GM12878 (cell line): ENCODE measurements around the gene PLA2G3.

Experiments
- CEBPB ChIP-seq, 2 experiments: fragments of 150-350 bp in 1 of 2; IDR thresholded peaks; 2 replicates each; pipeline ENCODE4 v1.6.1; 2012 to 2014; ENCODE audit warnings: low read depth in 2 of 2, low read length in 2 of 2, borderline replicate concordance in 1 of 2, inconsistent platforms in 1 of 2
- EP300 ChIP-seq, 2 experiments: fragments of 150-350 bp in 1 of 2; IDR thresholded peaks; 2 replicates each; pipeline ENCODE4 v1.6.1; 2011 to 2012; ENCODE audit warnings: low read depth in 2 of 2, low read length in 2 of 2, borderline replicate concordance in 1 of 2, improper control_type of control experiment in 1 of 2, inconsistent platforms in 1 of 2; ENCODE audit not compliant: control insufficient read depth in 1 of 2
- EZH2 ChIP-seq: IDR thresholded peaks from 2 replicates; pipeline ENCODE4 v1.6.1; 2012; ENCODE audit warnings: low read depth, mild to moderate bottlenecking, control low read depth, inconsistent platforms, low read length, borderline replicate concordance; ENCODE audit not compliant: control insufficient read depth
- GABPA ChIP-seq: IDR thresholded peaks from 2 replicates; pipeline ENCODE4 v1.6.1; 2014; ENCODE audit warnings: antibody characterized with exemption, low read depth, mild to moderate bottlenecking, inconsistent platforms
- POLR2A ChIP-seq: IDR thresholded peaks from 2 replicates; pipeline ENCODE4 v1.6.1; 2011; ENCODE audit warnings: low read depth, mild to moderate bottlenecking, low read length
- YBX1 ChIP-seq: fragments of 450-650 bp; IDR thresholded peaks from 2 replicates; pipeline ENCODE4 v1.6.1; 2016; ENCODE audit warnings: antibody characterized with exemption
- YY1 ChIP-seq: IDR thresholded peaks from 2 replicates; pipeline ENCODE4 v1.6.1; 2011; ENCODE audit warnings: low read depth, mild to moderate bottlenecking, low read length
- TF ChIP-seq, protein P1 (sequence below), 3 experiments: IDR thresholded peaks in 2 of 3; conservative IDR thresholded peaks in 1 of 3; 2 replicates each; pipeline ENCODE4 v1.5.1; 2011; ENCODE audit warnings: low read depth in 3 of 3, low read length in 3 of 3, mild to moderate bottlenecking in 3 of 3, control low read depth in 2 of 3, moderate library complexity in 2 of 3, inconsistent platforms in 1 of 3, mixed read lengths in 1 of 3; ENCODE audit not compliant: control insufficient read depth in 2 of 3, insufficient read depth in 1 of 3; ENCODE audit errors: extremely low read depth in 1 of 3

GRCh38 chr22:31185056-31185455 is 44.7 kb upstream of the PLA2G3 start:
- TF ChIP-seq, protein P1, sequence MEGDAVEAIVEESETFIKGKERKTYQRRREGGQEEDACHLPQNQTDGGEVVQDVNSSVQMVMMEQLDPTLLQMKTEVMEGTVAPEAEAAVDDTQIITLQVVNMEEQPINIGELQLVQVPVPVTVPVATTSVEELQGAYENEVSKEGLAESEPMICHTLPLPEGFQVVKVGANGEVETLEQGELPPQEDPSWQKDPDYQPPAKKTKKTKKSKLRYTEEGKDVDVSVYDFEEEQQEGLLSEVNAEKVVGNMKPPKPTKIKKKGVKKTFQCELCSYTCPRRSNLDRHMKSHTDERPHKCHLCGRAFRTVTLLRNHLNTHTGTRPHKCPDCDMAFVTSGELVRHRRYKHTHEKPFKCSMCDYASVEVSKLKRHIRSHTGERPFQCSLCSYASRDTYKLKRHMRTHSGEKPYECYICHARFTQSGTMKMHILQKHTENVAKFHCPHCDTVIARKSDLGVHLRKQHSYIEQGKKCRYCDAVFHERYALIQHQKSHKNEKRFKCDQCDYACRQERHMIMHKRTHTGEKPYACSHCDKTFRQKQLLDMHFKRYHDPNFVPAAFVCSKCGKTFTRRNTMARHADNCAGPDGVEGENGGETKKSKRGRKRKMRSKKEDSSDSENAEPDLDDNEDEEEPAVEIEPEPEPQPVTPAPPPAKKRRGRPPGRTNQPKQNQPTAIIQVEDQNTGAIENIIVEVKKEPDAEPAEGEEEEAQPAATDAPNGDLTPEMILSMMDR (IDR thresholded peaks at IDR 0.05 in 2 of 3, conservative IDR thresholded peaks at IDR 0.05 in 1 of 3; ENCODE audit: control insufficient read depth in 2 of 3, extremely low read depth in 1 of 3, insufficient read depth in 1 of 3, low read depth in 3 of 3, low read length in 3 of 3) = no peak
- TF ChIP-seq GABPA = no peak
- no peak for TF ChIP-seq EZH2
- TF ChIP-seq EP300 (IDR thresholded peaks at IDR 0.05; ENCODE audit: borderline replicate concordance in 1 of 2, control insufficient read depth in 1 of 2, low read depth in 2 of 2, low read length in 2 of 2) = no peak
- no peak for TF ChIP-seq POLR2A
- no peak for TF ChIP-seq CEBPB (IDR thresholded peaks at IDR 0.05; ENCODE audit: borderline replicate concordance in 1 of 2, low read depth in 2 of 2, low read length in 2 of 2)
- no peak for TF ChIP-seq YY1
- no peak for TF ChIP-seq YBX1
